ENCODE results near the gene BNIP1. TPM values are rescaled to one million over a fixed set of nuclear protein-coding genes. Genes with fewer than 3 reads are reported as not detected.

Gene BNIP1
- total RNA-seq, 2 donors from 2014 or later, result 13.0 to 18.5 TPM

- Mint-ChIP-seq H3K27ac (no peak overlapping the region), H3K4me3 (no peak overlapping the region), H3K36me3 (ENCODE audit: low read depth) (no peaks in the 10 kb centered on the region), H3K27me3 (peaks cover 3% of the 10 kb centered on the region), H3K9me3 (no peaks in the 10 kb centered on the region), H3K4me1 (no peaks in the 10 kb centered on the region)
- ATAC-seq (replicated peaks), result no peak
Observed at GRCh38 chr5:173191015-173191414, 46.7 kb downstream of the BNIP1 start.

GRCh38 chr5:173191561-173191960 lies 47.2 kb downstream of the BNIP1 start:
- H3K9me3 Mint-ChIP-seq, result no peaks in the 10 kb centered on the region
- no peak overlapping the region for H3K27ac Mint-ChIP-seq
- no peak overlapping the region for H3K4me3 Mint-ChIP-seq
- H3K36me3 Mint-ChIP-seq (ENCODE audit: low read depth), result no peaks in the 10 kb centered on the region
- ATAC-seq (replicated peaks), result no peak
- no peaks in the 10 kb centered on the region for H3K4me1 Mint-ChIP-seq
- H3K27me3 Mint-ChIP-seq, result peaks cover 3% of the 10 kb centered on the region

DNA sequence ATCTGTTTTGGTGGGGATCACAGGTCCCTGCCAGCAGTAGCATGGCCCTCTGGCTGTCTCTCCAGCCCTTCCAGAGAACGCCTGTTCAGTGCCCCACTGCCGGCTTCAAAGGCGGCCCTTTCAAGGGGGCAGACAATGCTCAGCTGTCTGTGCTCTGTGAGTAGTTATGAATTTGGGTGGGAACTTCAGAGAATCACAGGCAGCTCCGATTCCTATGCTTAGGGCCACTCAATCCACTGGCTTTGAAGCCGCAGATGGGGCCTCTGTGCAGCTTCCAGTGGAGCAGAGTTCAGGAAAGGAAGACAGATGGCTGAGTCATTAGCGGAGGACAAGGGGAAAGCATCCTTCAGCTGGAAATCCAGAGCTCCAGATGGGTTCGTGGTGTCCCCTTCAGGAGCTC lies 48.2 kb downstream of the BNIP1 start:
- H3K4me3 Mint-ChIP-seq, result no peak overlapping the region
- H3K9me3 Mint-ChIP-seq, result no peaks in the 10 kb centered on the region
- H3K27me3 Mint-ChIP-seq, result peaks cover 3% of the 10 kb centered on the region
- H3K4me1 Mint-ChIP-seq, result no peaks in the 10 kb centered on the region
- H3K27ac Mint-ChIP-seq, result no peak overlapping the region
- ATAC-seq (replicated peaks), result no peak
- no peaks in the 10 kb centered on the region for H3K36me3 Mint-ChIP-seq (ENCODE audit: low read depth)

DNA sequence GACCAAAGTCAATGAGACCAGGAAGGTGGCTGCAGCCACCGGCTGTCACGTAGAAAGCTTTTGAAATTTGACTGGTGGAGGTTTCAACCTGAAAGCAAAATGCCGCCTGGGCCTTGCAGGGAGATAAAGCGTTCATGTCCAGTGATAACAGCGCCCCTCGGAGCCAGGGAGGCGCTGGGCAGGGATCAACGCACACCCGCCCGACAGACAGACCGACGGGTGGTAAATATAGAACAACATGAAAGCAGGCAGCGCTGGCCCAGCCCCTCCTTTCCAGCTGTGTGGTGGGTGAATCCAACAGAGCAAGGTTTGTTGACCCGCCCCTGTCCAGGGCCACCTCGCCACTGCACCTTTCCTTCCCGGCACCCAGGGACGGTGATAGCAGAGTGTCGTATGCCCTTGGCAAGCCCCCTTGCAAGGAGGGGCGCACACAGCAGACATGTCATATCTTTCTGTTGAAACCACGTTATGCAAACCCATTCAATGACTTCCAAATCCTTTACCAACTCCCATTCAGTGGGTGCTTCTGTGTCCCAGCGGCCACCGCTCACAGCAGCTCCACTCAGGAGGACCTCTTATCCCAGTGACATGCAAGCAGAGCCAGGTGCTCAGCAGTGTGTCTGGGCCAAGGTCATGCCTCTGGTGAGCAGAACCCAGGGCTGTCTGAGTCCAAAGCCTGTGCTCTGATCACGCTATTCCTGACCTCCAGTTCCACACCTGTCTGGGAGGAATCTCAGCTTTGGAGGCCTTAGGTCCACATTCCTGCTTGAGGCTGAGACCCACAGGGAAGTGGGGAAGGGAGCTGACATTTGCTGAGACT lies 52.0 kb downstream of the BNIP1 start:
- H3K36me3 Mint-ChIP-seq (ENCODE audit: low read depth), result no peaks in the 10 kb centered on the region
- H3K27ac Mint-ChIP-seq, result no peak overlapping the region
- H3K4me1 Mint-ChIP-seq, result no peaks in the 10 kb centered on the region
- H3K4me3 Mint-ChIP-seq, result no peak overlapping the region
- peaks cover 9% of the 10 kb centered on the region for H3K27me3 Mint-ChIP-seq
- H3K9me3 Mint-ChIP-seq, result peaks cover 4% of the 10 kb centered on the region
- no peak for ATAC-seq (replicated peaks)

DNA sequence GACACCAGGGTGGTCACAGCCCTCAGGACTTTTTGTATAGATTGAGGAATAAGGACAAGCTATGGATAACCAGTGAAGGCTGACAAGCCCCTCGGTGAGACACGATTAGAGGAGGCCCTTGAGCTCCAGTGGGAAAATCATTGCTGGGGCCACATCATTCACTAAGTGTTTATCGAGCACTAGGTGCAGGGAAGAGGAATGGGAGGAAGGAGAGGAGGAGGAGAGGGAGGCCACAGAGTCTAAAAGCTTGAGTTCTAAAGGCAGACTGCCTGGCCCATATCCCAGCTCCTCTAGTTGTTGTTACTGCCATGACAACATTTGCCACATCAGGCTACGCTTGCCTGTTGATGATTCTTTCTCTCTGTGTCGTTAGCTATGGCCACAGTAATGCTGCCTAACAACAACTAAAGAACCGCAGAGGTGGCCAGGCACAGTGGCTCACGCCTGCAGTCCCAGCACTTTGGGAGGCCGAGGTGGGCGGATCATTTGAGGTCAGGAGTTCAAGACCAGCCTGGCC lies 53.1 kb downstream of the BNIP1 start:
- H3K36me3 Mint-ChIP-seq (ENCODE audit: low read depth), result no peaks in the 10 kb centered on the region
- peaks cover 13% of the 10 kb centered on the region for H3K27me3 Mint-ChIP-seq
- H3K9me3 Mint-ChIP-seq, result peaks cover 4% of the 10 kb centered on the region
- H3K4me3 Mint-ChIP-seq, result no peak overlapping the region
- no peak for ATAC-seq (replicated peaks)
- no peak overlapping the region for H3K27ac Mint-ChIP-seq
- no peaks in the 10 kb centered on the region for H3K4me1 Mint-ChIP-seq

DNA sequence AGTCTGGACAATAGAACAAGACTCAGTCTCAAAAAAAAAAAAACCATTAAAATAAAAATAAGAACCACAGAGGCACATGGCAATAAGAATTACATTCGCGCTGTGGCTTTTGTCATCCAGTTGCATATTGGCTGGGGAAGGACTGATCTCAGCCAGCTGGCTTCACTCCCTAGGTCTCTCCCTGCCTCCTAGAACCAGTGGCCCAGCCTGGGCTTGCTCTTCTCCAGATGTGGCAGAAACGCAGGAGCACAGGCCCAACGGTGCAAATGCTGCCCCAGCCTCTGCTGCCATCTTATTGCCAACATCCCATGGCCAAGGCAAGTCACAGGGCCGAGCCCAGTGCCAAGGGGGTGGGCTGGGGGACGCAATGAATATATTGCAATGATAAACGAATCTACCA lies 53.7 kb downstream of the BNIP1 start:
- H3K27ac Mint-ChIP-seq, result no peak overlapping the region
- no peaks in the 10 kb centered on the region for H3K36me3 Mint-ChIP-seq (ENCODE audit: low read depth)
- H3K4me3 Mint-ChIP-seq, result no peak overlapping the region
- no peaks in the 10 kb centered on the region for H3K4me1 Mint-ChIP-seq
- H3K9me3 Mint-ChIP-seq, result peaks cover 4% of the 10 kb centered on the region
- H3K27me3 Mint-ChIP-seq, result peaks cover 17% of the 10 kb centered on the region
- no peak for ATAC-seq (replicated peaks)

DNA sequence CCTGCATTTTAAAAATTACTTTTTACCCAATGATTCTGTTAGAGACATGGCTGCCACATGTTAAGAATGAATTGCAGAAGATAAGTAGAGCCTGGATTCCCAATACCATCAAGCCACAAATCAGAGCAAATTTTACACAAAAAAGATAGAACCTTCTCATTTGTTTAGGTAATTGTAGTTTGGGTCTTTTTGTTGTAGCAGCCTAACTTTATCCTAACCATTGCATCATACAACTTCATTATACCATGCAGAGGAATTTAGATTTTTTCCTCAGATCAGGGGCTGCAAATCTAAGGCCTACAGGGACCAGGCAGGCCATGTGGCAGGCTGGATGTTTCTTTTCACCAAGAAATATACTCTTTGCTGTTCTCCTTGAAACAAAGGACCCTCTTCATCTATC lies 56.0 kb downstream of the BNIP1 start:
- Mint-ChIP-seq H3K36me3 (ENCODE audit: low read depth) (no peaks in the 10 kb centered on the region), H3K27ac (no peak overlapping the region), H3K4me3 (no peak overlapping the region), H3K9me3 (peaks cover 4% of the 10 kb centered on the region), H3K27me3 (peaks cover 31% of the 10 kb centered on the region), H3K4me1 (no peaks in the 10 kb centered on the region)
- no peak for ATAC-seq (replicated peaks)

DNA sequence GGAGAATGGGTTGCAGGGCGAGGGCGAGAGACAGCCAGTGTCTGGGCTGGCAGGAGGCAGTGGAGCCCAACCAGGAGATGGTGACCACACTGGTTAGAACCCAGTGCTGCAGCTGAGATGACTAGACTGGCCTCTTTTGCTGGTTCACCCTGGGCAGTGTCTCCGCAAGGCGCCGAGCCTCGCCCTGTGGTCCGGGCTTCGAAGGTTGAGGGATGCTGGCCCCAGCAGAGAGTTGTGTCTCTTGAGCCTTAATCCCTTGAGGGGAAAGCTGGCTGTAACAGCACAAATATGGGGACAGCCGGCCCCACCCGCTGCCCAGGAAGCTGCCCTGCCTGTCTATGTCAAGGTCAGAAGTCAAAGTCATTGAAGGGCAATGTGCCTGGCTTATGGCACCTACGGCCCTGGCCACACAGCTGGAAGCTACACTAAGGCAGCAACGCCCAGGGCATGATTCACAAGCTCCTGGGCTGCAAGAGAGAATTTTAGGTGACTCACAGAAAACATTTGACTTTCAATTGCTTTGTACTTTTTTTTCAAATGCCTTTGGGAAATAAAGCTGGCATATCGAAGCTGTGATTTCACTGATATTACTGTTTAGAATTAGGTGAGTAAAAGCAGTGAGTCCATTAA lies 57.4 kb downstream of the BNIP1 start:
- H3K27me3 Mint-ChIP-seq, result peaks cover 34% of the 10 kb centered on the region
- ATAC-seq (replicated peaks), result no peak

GRCh38 chr5:173202266-173202875 lies 58.0 kb downstream of the BNIP1 start:
- Mint-ChIP-seq H3K4me3 (no peak overlapping the region), H3K36me3 (ENCODE audit: low read depth) (no peaks in the 10 kb centered on the region), H3K4me1 (no peaks in the 10 kb centered on the region), H3K27ac (no peak overlapping the region), H3K27me3 (peaks cover 34% of the 10 kb centered on the region), H3K9me3 (peaks cover 4% of the 10 kb centered on the region)
- ATAC-seq (replicated peaks), result no peak

More for the DNA sequence above, 57.4 kb downstream of the BNIP1 start:
- H3K4me3 Mint-ChIP-seq, result no peak overlapping the region
- H3K4me1 Mint-ChIP-seq, result no peaks in the 10 kb centered on the region
- H3K36me3 Mint-ChIP-seq (ENCODE audit: low read depth), result no peaks in the 10 kb centered on the region
- peaks cover 4% of the 10 kb centered on the region for H3K9me3 Mint-ChIP-seq
- H3K27ac Mint-ChIP-seq, result no peak overlapping the region

DNA sequence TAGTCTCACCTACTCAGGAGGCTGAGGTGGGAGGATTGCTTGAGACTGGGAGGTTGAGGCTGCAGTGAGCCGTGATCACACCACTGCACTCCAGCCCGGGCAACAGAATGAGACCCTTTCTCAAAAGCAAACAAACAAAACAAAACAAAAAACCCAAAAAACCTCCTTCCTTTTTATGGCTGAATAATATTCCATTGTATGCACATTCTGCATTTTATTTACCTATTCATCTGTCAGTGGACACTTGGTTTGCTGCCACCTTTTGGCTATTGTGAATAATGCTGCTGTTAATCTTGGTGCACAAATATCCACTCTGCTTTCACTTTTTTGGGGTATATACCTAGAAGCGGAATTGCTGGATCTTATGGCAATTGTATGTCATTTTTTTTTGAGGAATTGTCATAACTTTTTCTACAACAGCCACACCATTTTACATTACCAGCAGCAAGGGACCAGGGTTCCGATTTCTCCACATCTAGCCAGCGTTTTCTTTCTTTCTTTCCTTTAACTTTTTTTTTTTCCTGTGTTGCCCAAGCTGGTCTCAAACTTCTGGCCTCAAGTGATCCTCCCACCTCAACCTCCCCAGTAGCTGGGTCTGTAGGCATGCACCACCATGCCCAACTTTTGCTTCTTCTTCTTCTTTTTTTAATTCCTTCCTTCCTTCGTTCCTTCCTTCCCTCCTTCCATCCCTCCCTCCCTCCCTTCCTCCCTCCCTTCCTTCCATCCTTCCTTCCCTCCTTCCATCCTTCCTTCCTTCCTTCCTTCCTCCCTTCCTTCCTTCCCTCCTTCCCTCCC lies 60.1 kb downstream of the BNIP1 start:
- peaks cover 2% of the 10 kb centered on the region for H3K9me3 Mint-ChIP-seq
- H3K36me3 Mint-ChIP-seq (ENCODE audit: low read depth), result no peaks in the 10 kb centered on the region
- peak; percentile 28 for ATAC-seq (replicated peaks)
- no peak overlapping the region for H3K27ac Mint-ChIP-seq
- H3K4me1 Mint-ChIP-seq, result no peaks in the 10 kb centered on the region
- no peak overlapping the region for H3K4me3 Mint-ChIP-seq
- H3K27me3 Mint-ChIP-seq, result peaks cover 37% of the 10 kb centered on the region

GRCh38 chr5:173205916-173206315 lies 61.6 kb downstream of the BNIP1 start:
- Mint-ChIP-seq H3K4me1 (no peaks in the 10 kb centered on the region), H3K9me3 (no peaks in the 10 kb centered on the region), H3K27me3 (peaks cover 40% of the 10 kb centered on the region), H3K4me3 (no peak overlapping the region), H3K36me3 (ENCODE audit: low read depth) (no peaks in the 10 kb centered on the region), H3K27ac (no peak overlapping the region)
- ATAC-seq (replicated peaks), result no peak

DNA sequence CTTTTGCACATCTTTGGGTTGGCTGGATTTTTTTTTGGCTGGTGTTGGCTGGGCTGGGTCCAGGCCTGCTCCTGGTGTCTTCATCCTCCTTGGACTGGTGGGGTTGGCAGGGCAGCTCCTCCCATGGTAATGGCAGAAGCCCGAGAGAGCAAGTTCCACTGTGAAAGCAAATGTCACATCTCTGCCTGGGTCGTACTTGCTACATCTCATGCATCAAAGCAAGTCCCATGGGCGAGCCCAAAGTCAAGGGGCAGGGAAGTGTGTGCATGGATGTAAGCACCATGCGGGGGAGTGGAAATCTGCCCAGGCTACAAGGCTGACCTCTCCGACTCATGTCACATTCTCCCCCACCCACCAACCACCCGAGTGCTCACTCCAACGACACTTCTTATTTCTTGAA lies 64.0 kb downstream of the BNIP1 start:
- no peak for ATAC-seq (replicated peaks)
- Mint-ChIP-seq H3K27me3 (peaks cover 33% of the 10 kb centered on the region), H3K36me3 (ENCODE audit: low read depth) (no peaks in the 10 kb centered on the region), H3K27ac (no peak overlapping the region), H3K4me1 (no peaks in the 10 kb centered on the region), H3K9me3 (no peaks in the 10 kb centered on the region), H3K4me3 (no peak overlapping the region)

- no peaks in the 10 kb centered on the region for H3K9me3 Mint-ChIP-seq
- no peaks in the 10 kb centered on the region for H3K36me3 Mint-ChIP-seq (ENCODE audit: low read depth)
- H3K27ac Mint-ChIP-seq, result no peak overlapping the region
- no peak for ATAC-seq (replicated peaks)
- no peak overlapping the region for H3K4me3 Mint-ChIP-seq
- no peaks in the 10 kb centered on the region for H3K4me1 Mint-ChIP-seq
- peaks cover 19% of the 10 kb centered on the region for H3K27me3 Mint-ChIP-seq
Observed at GRCh38 chr5:173210877-173211276, 66.5 kb downstream of the BNIP1 start.

DNA sequence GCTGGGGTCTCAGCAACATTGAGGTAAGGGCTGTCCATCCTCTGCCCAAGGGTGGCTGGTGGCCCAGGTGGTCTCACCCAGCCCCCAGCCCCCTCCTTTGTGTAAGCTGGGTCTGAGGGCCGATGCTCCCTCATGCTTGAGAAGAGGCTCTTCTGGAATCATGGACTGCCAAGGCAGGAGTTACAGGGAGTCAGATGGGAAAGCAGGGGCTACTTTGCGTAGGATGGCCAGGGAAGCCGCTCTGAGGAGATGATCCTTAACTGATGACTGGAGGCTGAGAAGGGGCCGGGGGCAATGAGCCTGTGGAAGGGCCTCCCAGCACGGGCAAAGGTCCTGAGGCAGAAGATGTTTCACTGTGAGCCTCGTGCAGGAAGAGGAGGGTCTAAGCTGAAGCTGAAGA lies 67.0 kb downstream of the BNIP1 start:
- ATAC-seq (replicated peaks), result no peak
- no peaks in the 10 kb centered on the region for H3K36me3 Mint-ChIP-seq (ENCODE audit: low read depth)
- H3K27ac Mint-ChIP-seq, result no peak overlapping the region
- H3K4me1 Mint-ChIP-seq, result no peaks in the 10 kb centered on the region
- no peak overlapping the region for H3K4me3 Mint-ChIP-seq
- peaks cover 22% of the 10 kb centered on the region for H3K27me3 Mint-ChIP-seq
- no peaks in the 10 kb centered on the region for H3K9me3 Mint-ChIP-seq

All from activated T-helper 17 cell treated with anti-CD3 and anti-CD28 coated beads, Interleukin-2, amount 50 U/mL, for 72 hours (primary cell).